IMR-90 (cell line): ENCODE results near the gene S100A3.

Source experiments
- CEBPB ChIP-seq: IDR thresholded peaks from 2 replicates; pipeline ENCODE4 v1.6.1; 2012; ENCODE audit warnings: low read depth, low read length, improper control_type of control experiment
- POLR2A ChIP-seq: IDR thresholded peaks from 2 replicates; pipeline ENCODE4 v1.6.1; 2012; ENCODE audit warnings: mild to moderate bottlenecking, low read depth, low read length
- RAD21 ChIP-seq: IDR thresholded peaks from 2 replicates; pipeline ENCODE4 v1.6.1; 2012; ENCODE audit warnings: low read length, improper control_type of control experiment
- TF ChIP-seq, protein P1 (sequence below): conservative IDR thresholded peaks from 2 replicates; pipeline ENCODE4 v1.5.1; 2012; ENCODE audit warnings: mild to moderate bottlenecking, low read depth, low read length, improper control_type of control experiment
- TF ChIP-seq, protein P2 (sequence below): fragments of 150-350 bp; IDR thresholded peaks from 2 replicates; pipeline ENCODE4 v1.6.1; 2016; ENCODE audit warnings: low read depth, mild to moderate bottlenecking, low read length, moderate library complexity, borderline replicate concordance

DNA sequence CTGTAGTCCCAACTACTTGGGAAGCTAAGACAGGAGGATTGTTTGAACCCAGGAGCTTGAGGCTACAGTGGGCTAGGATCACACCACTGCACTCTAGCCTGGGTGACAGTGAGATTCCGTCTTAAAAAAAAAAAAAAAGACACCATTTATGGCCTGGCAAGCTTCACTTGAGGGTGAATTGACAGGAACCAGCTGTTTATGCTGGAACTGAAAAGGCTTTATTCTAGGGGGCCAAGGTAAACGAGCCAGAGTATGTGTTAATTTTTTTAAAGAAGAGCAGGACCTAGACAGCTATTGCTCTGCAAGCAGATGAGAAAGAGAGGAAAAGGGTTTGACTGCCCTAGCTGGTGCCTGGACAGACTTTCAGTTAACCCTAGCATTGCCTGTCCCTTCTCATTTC lies 50.3 kb downstream of the S100A3 start:
- TF ChIP-seq, protein P1, sequence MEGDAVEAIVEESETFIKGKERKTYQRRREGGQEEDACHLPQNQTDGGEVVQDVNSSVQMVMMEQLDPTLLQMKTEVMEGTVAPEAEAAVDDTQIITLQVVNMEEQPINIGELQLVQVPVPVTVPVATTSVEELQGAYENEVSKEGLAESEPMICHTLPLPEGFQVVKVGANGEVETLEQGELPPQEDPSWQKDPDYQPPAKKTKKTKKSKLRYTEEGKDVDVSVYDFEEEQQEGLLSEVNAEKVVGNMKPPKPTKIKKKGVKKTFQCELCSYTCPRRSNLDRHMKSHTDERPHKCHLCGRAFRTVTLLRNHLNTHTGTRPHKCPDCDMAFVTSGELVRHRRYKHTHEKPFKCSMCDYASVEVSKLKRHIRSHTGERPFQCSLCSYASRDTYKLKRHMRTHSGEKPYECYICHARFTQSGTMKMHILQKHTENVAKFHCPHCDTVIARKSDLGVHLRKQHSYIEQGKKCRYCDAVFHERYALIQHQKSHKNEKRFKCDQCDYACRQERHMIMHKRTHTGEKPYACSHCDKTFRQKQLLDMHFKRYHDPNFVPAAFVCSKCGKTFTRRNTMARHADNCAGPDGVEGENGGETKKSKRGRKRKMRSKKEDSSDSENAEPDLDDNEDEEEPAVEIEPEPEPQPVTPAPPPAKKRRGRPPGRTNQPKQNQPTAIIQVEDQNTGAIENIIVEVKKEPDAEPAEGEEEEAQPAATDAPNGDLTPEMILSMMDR, result no peak
- TF ChIP-seq, protein P2, sequence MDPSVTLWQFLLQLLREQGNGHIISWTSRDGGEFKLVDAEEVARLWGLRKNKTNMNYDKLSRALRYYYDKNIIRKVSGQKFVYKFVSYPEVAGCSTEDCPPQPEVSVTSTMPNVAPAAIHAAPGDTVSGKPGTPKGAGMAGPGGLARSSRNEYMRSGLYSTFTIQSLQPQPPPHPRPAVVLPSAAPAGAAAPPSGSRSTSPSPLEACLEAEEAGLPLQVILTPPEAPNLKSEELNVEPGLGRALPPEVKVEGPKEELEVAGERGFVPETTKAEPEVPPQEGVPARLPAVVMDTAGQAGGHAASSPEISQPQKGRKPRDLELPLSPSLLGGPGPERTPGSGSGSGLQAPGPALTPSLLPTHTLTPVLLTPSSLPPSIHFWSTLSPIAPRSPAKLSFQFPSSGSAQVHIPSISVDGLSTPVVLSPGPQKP, result no peak
- TF ChIP-seq CEBPB, result no peak
- TF ChIP-seq POLR2A, result no peak
- TF ChIP-seq RAD21, result no peak
